Activated naive CD8-positive, alpha-beta T cell treated with anti-CD3 and anti-CD28 coated beads, Interleukin-2, amount 10 ng/mL, durations not matched to agents 7 days and 5 days (primary cell): ENCODE measurements around the gene ZNF177. TPM values are rescaled to one million over a fixed set of nuclear protein-coding genes. Genes with fewer than 3 reads are reported as not detected.

ENCODE experiments used
- ATAC-seq: fragments of 150-1000 bp; cut with Tn5 transposase; one replicate; pipeline ENCODE4 v1.10.0; 2021; ENCODE audit warnings: low read depth, moderate library complexity
- POLR2A ChIA-PET: fragments of 350-600 bp; sonication (Branson Sonifier 250); formaldehyde crosslinking; loops from one replicate; lab custom pipeline; 2021; ENCODE audit warnings: antibody characterized with exemption; lab: Charles Lee
- DNase-seq: peaks from one replicate; pipeline ENCODE4 v3.0.0; 2021
- H3K27ac Mint-ChIP-seq: one replicate; pipeline ENCODE4 v1.8.0; 2022; ENCODE audit warnings: mild to moderate bottlenecking, mixed read lengths
- H3K27me3 Mint-ChIP-seq: one replicate; pipeline ENCODE4 v1.8.0; 2022; ENCODE audit warnings: mild to moderate bottlenecking, moderate library complexity, mixed read lengths
- H3K36me3 Mint-ChIP-seq: one replicate; pipeline ENCODE4 v1.8.0; 2021; ENCODE audit warnings: mild to moderate bottlenecking, mixed read lengths
- H3K4me1 Mint-ChIP-seq: one replicate; pipeline ENCODE4 v1.8.0; 2021; ENCODE audit warnings: mixed read lengths
- H3K4me3 Mint-ChIP-seq: one replicate; pipeline ENCODE4 v1.8.0; 2022; ENCODE audit warnings: mild to moderate bottlenecking, moderate library complexity, mixed read lengths
- H3K9me3 Mint-ChIP-seq: one replicate; pipeline ENCODE4 v1.8.0; 2021; ENCODE audit warnings: mixed read lengths
- total RNA-seq, 2 experiments: library from RNA; stranded (reverse); gene quantifications; one replicate each; pipeline ENCODE4 v1.2.3, GENCODE V29; 2021

Gene ZNF177
- total RNA-seq, 2 experiments from 2014 or later = 1.5 to 2.4 TPM

- DNase-seq (no peak), ATAC-seq (no peak)
- H3K27me3 Mint-ChIP-seq = no peaks in the 10 kb centered on the region
- H3K36me3 Mint-ChIP-seq = peaks cover 14% of the 10 kb centered on the region
- POLR2A ChIA-PET = no interaction called here
- H3K9me3 Mint-ChIP-seq = peaks cover 26% of the 10 kb centered on the region
- no peak overlapping the region for H3K4me3 Mint-ChIP-seq
- no peak overlapping the region for H3K27ac Mint-ChIP-seq
- H3K4me1 Mint-ChIP-seq = no peaks in the 10 kb centered on the region
These were observed 10.3 kb upstream of the ZNF177 start for GRCh38 chr19:9352505-9352904.

- H3K4me3 Mint-ChIP-seq = no peak overlapping the region
- peaks cover 30% of the 10 kb centered on the region for H3K9me3 Mint-ChIP-seq
- DNase-seq (no peak), ATAC-seq (no peak)
- POLR2A ChIA-PET = interaction anchor here (0.6 kb wide), 1 partner anchor 21 kb away, joined by 3 read pairs; no protein-coding TSS in a partner anchor
- H3K36me3 Mint-ChIP-seq = peaks cover 19% of the 10 kb centered on the region
- no peaks in the 10 kb centered on the region for H3K27me3 Mint-ChIP-seq
- H3K27ac Mint-ChIP-seq = no peak overlapping the region
- no peaks in the 10 kb centered on the region for H3K4me1 Mint-ChIP-seq
These were observed 9.8 kb upstream of the ZNF177 start for GRCh38 chr19:9353011-9353410.

GRCh38 chr19:9354651-9355050 lies 8.2 kb upstream of the ZNF177 start:
- DNase-seq = no peak
- POLR2A ChIA-PET = interaction anchor here (0.6 kb wide), 1 partner anchor 15 kb away, joined by 3 read pairs; no protein-coding TSS in a partner anchor
- Mint-ChIP-seq H3K4me3 (no peak overlapping the region), H3K36me3 (peaks cover 20% of the 10 kb centered on the region), H3K9me3 (peaks cover 22% of the 10 kb centered on the region), H3K27me3 (no peaks in the 10 kb centered on the region), H3K4me1 (no peaks in the 10 kb centered on the region), H3K27ac (no peak overlapping the region)
- no peak for ATAC-seq

- H3K27me3 Mint-ChIP-seq = no peaks in the 10 kb centered on the region
- H3K27ac Mint-ChIP-seq = no peak overlapping the region
- H3K36me3 Mint-ChIP-seq = peaks cover 6% of the 10 kb centered on the region
These were observed 8.2 kb downstream of the ZNF177 start for GRCh38 chr19:9370738-9371619.

GRCh38 chr19:9381361-9381785 lies 18.6 kb downstream of the ZNF177 start:
- no peaks in the 10 kb centered on the region for H3K4me1 Mint-ChIP-seq
- no peak overlapping the region for H3K4me3 Mint-ChIP-seq
- DNase-seq (no peak), ATAC-seq (no peak)
- no peaks in the 10 kb centered on the region for H3K27me3 Mint-ChIP-seq
- POLR2A ChIA-PET = no interaction called here
- peaks cover 44% of the 10 kb centered on the region for H3K9me3 Mint-ChIP-seq
- H3K36me3 Mint-ChIP-seq = peaks cover 75% of the 10 kb centered on the region
- no peak overlapping the region for H3K27ac Mint-ChIP-seq

More at GRCh38 chr19:9370738-9371619, 8.2 kb downstream of the ZNF177 start:
- DNase-seq (no peak), ATAC-seq (no peak)
- Mint-ChIP-seq H3K4me1 (no peaks in the 10 kb centered on the region), H3K4me3 (no peak overlapping the region), H3K9me3 (peaks cover 32% of the 10 kb centered on the region)
- POLR2A ChIA-PET = no interaction called here

- DNase-seq (peak; percentile 64), ATAC-seq (peak; percentile 75)
- Mint-ChIP-seq H3K4me3 (peak overlapping the region; percentile 85), H3K36me3 (peaks cover 35% of the 10 kb centered on the region), H3K27me3 (no peaks in the 10 kb centered on the region), H3K27ac (peak overlapping the region; percentile 84), H3K4me1 (peaks cover 9% of the 10 kb centered on the region), H3K9me3 (peaks cover 36% of the 10 kb centered on the region)
- POLR2A ChIA-PET = no interaction called here
These were observed 44.1 kb downstream of the ZNF177 start for GRCh38 chr19:9406798-9407352.

GRCh38 chr19:9407827-9408226 lies 45.0 kb downstream of the ZNF177 start:
- Mint-ChIP-seq H3K4me1 (peaks cover 9% of the 10 kb centered on the region), H3K4me3 (peak overlapping the region; percentile 7), H3K36me3 (peaks cover 45% of the 10 kb centered on the region), H3K27ac (no peak overlapping the region), H3K9me3 (peaks cover 38% of the 10 kb centered on the region), H3K27me3 (no peaks in the 10 kb centered on the region)
- DNase-seq (no peak), ATAC-seq (no peak)
- POLR2A ChIA-PET = no interaction called here

GRCh38 chr19:9413240-9413954 lies 50.6 kb downstream of the ZNF177 start:
- DNase-seq (no peak), ATAC-seq (no peak)
- no peak overlapping the region for H3K4me3 Mint-ChIP-seq
- H3K36me3 Mint-ChIP-seq = peaks cover 76% of the 10 kb centered on the region
- H3K27ac Mint-ChIP-seq = no peak overlapping the region
- peaks cover 46% of the 10 kb centered on the region for H3K9me3 Mint-ChIP-seq
- no peaks in the 10 kb centered on the region for H3K27me3 Mint-ChIP-seq
- POLR2A ChIA-PET = no interaction called here
- no peaks in the 10 kb centered on the region for H3K4me1 Mint-ChIP-seq

- Mint-ChIP-seq H3K27me3 (no peaks in the 10 kb centered on the region), H3K36me3 (peaks cover 93% of the 10 kb centered on the region), H3K4me3 (no peak overlapping the region), H3K4me1 (peaks cover 4% of the 10 kb centered on the region), H3K27ac (no peak overlapping the region), H3K9me3 (peaks cover 31% of the 10 kb centered on the region)
- DNase-seq (no peak), ATAC-seq (no peak)
- POLR2A ChIA-PET = no interaction called here
These were observed 65.1 kb downstream of the ZNF177 start for GRCh38 chr19:9427941-9428340.

- Mint-ChIP-seq H3K27me3 (no peaks in the 10 kb centered on the region), H3K27ac (no peak overlapping the region), H3K4me3 (no peak overlapping the region), H3K36me3 (peaks cover 80% of the 10 kb centered on the region), H3K4me1 (peaks cover 14% of the 10 kb centered on the region), H3K9me3 (peaks cover 24% of the 10 kb centered on the region)
- DNase-seq = no peak
- ATAC-seq = no peak
- POLR2A ChIA-PET = no interaction called here
These were observed 67.6 kb downstream of the ZNF177 start for GRCh38 chr19:9430444-9430843.

GRCh38 chr19:9431475-9431874 lies 68.7 kb downstream of the ZNF177 start:
- H3K36me3 Mint-ChIP-seq = peaks cover 70% of the 10 kb centered on the region
- H3K27ac Mint-ChIP-seq = no peak overlapping the region
- no peak overlapping the region for H3K4me3 Mint-ChIP-seq
- H3K4me1 Mint-ChIP-seq = peaks cover 14% of the 10 kb centered on the region
- no peaks in the 10 kb centered on the region for H3K27me3 Mint-ChIP-seq
- ATAC-seq (no peak), DNase-seq (no peak)
- H3K9me3 Mint-ChIP-seq = peaks cover 23% of the 10 kb centered on the region
- POLR2A ChIA-PET = no interaction called here
